ENCODE measurements around the gene TOP1.

DNA sequence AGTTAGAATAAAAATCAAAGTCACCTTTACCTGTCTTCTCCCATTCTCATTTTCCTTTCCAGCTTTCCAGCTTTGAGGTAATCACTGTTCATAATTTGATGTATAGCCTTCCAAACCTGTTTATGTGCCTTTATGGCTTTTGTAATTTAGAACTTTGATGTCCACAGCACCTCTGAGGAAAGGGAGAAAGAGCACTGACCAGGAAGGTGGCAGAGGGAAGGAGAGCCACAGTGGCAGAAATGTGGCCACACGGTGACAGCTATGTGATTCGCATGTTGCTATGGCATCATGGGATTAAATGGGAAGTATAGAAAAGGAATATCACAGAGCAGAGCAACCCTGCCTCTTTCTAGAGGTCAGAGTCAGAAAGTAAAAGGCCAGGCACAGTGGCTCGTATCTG, 57.0 kb downstream of the TOP1 start:
- TF ChIP-seq, protein P1, sequence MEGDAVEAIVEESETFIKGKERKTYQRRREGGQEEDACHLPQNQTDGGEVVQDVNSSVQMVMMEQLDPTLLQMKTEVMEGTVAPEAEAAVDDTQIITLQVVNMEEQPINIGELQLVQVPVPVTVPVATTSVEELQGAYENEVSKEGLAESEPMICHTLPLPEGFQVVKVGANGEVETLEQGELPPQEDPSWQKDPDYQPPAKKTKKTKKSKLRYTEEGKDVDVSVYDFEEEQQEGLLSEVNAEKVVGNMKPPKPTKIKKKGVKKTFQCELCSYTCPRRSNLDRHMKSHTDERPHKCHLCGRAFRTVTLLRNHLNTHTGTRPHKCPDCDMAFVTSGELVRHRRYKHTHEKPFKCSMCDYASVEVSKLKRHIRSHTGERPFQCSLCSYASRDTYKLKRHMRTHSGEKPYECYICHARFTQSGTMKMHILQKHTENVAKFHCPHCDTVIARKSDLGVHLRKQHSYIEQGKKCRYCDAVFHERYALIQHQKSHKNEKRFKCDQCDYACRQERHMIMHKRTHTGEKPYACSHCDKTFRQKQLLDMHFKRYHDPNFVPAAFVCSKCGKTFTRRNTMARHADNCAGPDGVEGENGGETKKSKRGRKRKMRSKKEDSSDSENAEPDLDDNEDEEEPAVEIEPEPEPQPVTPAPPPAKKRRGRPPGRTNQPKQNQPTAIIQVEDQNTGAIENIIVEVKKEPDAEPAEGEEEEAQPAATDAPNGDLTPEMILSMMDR (conservative IDR thresholded peaks at IDR 0.05 in 1 of 2, IDR thresholded peaks at IDR 0.05 in 1 of 2; ENCODE audit: extremely low read depth in 1 of 2, insufficient read depth in 1 of 2, low read depth in 1 of 2, low read length in 2 of 2): no peak
- no peak for TF ChIP-seq EZH2 (IDR thresholded peaks at IDR 0.05; ENCODE audit: borderline replicate concordance, low read length)
